H9 (cell line): ENCODE results near the gene C5orf15. TPM values are rescaled to one million over a fixed set of nuclear protein-coding genes. Genes with fewer than 3 reads are reported as not detected.

ENCODE experiments used
- DNase-seq: peaks from one replicate; pipeline ENCODE4 v3.0.0-alpha.2; 2017
- H2AFZ ChIP-seq: one replicate; pipeline ENCODE4 v1.6.1; 2013; ENCODE audit warnings: mild to moderate bottlenecking, low read length, control low read depth, moderate library complexity
- H2AK5ac ChIP-seq: 2 replicates; pipeline ENCODE4 v1.6.1; 2013; ENCODE audit warnings: low read length, control low read depth, mixed read lengths; ENCODE audit not compliant: insufficient read length
- H2BK120ac ChIP-seq: one replicate; pipeline ENCODE4 v1.6.1; 2013; ENCODE audit warnings: low read depth, mild to moderate bottlenecking, low read length, control low read depth, inconsistent platforms; ENCODE audit not compliant: poor library complexity, severe bottlenecking
- H2BK12ac ChIP-seq: 2 replicates; pipeline ENCODE4 v1.6.1; 2013; ENCODE audit warnings: low read length, control low read depth, mixed read lengths, low read depth; ENCODE audit not compliant: insufficient read length
- H2BK15ac ChIP-seq: 2 replicates; pipeline ENCODE4 v1.6.1; 2013; ENCODE audit warnings: low read depth, low read length, control low read depth
- H2BK20ac ChIP-seq: one replicate; pipeline ENCODE4 v1.6.1; 2013; ENCODE audit warnings: low read depth, mild to moderate bottlenecking, low read length, control low read depth, inconsistent platforms; ENCODE audit not compliant: poor library complexity, severe bottlenecking
- H2BK5ac ChIP-seq: 2 replicates; pipeline ENCODE4 v1.6.1; 2013; ENCODE audit warnings: low read length, control low read depth, mixed read lengths; ENCODE audit not compliant: insufficient read length
- H3K14ac ChIP-seq: 2 replicates; pipeline ENCODE4 v1.6.1; 2013; ENCODE audit warnings: low read length, control low read depth; ENCODE audit not compliant: insufficient read depth
- H3K18ac ChIP-seq: 2 replicates; pipeline ENCODE4 v1.6.1; 2013; ENCODE audit warnings: low read depth, mild to moderate bottlenecking, mixed read lengths, low read length, control low read depth; ENCODE audit not compliant: insufficient read length
- H3K23ac ChIP-seq: 2 replicates; pipeline ENCODE4 v1.6.1; 2013; ENCODE audit warnings: low read length, control low read depth, mixed read lengths, low read depth; ENCODE audit not compliant: insufficient read length
- H3K23me2 ChIP-seq: 2 replicates; pipeline ENCODE4 v1.6.1; 2013; ENCODE audit warnings: low read depth, mild to moderate bottlenecking, mixed read lengths, low read length, control low read depth; ENCODE audit not compliant: insufficient read length, poor library complexity, severe bottlenecking
- H3K27ac ChIP-seq: 2 replicates; pipeline ENCODE4 v1.5.1; 2013; ENCODE audit warnings: low read length, control low read depth, mixed read lengths, low read depth; ENCODE audit not compliant: insufficient read length
- H3K27me3 ChIP-seq: 2 replicates; pipeline ENCODE4 v1.6.1; 2013; ENCODE audit warnings: low read length, control low read depth, inconsistent platforms; ENCODE audit not compliant: insufficient read depth
- H3K4ac ChIP-seq: 2 replicates; pipeline ENCODE4 v1.6.1; 2013; ENCODE audit warnings: low read depth, mild to moderate bottlenecking, control low read depth, inconsistent platforms, low read length, moderate library complexity
- H3K4me1 ChIP-seq: 2 replicates; pipeline ENCODE4 v1.6.1; 2013; ENCODE audit warnings: low read length, control low read depth, inconsistent platforms; ENCODE audit not compliant: insufficient read depth
- H3K4me2 ChIP-seq: 2 replicates; pipeline ENCODE4 v1.6.1; 2013; ENCODE audit warnings: low read length, control low read depth, mixed read lengths; ENCODE audit not compliant: insufficient read length, insufficient read depth
- H3K56ac ChIP-seq: 2 replicates; pipeline ENCODE4 v1.6.1; 2013; ENCODE audit warnings: low read depth, mild to moderate bottlenecking, mixed read lengths, low read length, control low read depth; ENCODE audit not compliant: insufficient read length
- H3K79me1 ChIP-seq: 2 replicates; pipeline ENCODE4 v1.6.1; 2013; ENCODE audit warnings: low read depth, mild to moderate bottlenecking, moderate library complexity, low read length, control low read depth, inconsistent platforms; ENCODE audit not compliant: insufficient read depth, poor library complexity, severe bottlenecking
- H3K79me2 ChIP-seq: 2 replicates; pipeline ENCODE4 v1.6.1; 2013; ENCODE audit warnings: low read length, control low read depth, inconsistent platforms; ENCODE audit not compliant: insufficient read depth
- H3K9ac ChIP-seq: 2 replicates; pipeline ENCODE4 v1.6.1; 2013; ENCODE audit warnings: low read length, control low read depth, mixed read lengths; ENCODE audit not compliant: insufficient read length; ENCODE audit errors: extremely low read depth
- H3K9me3 ChIP-seq: one replicate; pipeline ENCODE4 v1.6.1; 2013; ENCODE audit warnings: low read depth, low read length, inconsistent platforms; ENCODE audit not compliant: control insufficient read depth
- H3T11ph ChIP-seq: one replicate; pipeline ENCODE4 v1.6.1; 2013; ENCODE audit warnings: mild to moderate bottlenecking, low read length, control low read depth, inconsistent platforms
- H4K20me1 ChIP-seq: one replicate; pipeline ENCODE4 v1.6.1; 2013; ENCODE audit not compliant: control insufficient read depth, insufficient read length, insufficient read depth
- H4K5ac ChIP-seq: 2 replicates; pipeline ENCODE4 v1.6.1; 2013; ENCODE audit warnings: low read depth, mild to moderate bottlenecking, mixed read lengths, low read length, control low read depth; ENCODE audit not compliant: insufficient read length
- H4K8ac ChIP-seq: replicated peaks from 2 replicates; pipeline ENCODE4 v1.6.1; 2013; ENCODE audit warnings: low read length, control low read depth, mixed read lengths, low read depth; ENCODE audit not compliant: insufficient read length
- H4K91ac ChIP-seq: 2 replicates; pipeline ENCODE4 v1.6.1; 2013; ENCODE audit warnings: low read depth, mild to moderate bottlenecking, moderate library complexity, mixed read lengths, low read length, control low read depth; ENCODE audit not compliant: insufficient read length
- H3K27ac Mint-ChIP-seq, 3 experiments: 2 replicates in 2 of 3; 3 replicates in 1 of 3; pipeline ENCODE4 v1.8.0; 2020 to 2021; ENCODE audit warnings: mixed read lengths in 3 of 3, mild to moderate bottlenecking in 1 of 3, moderate library complexity in 1 of 3
- H3K27me3 Mint-ChIP-seq: 2 replicates; pipeline ENCODE4 v1.8.0; 2021; ENCODE audit warnings: low read depth, mild to moderate bottlenecking, moderate library complexity, mixed read lengths
- H3K36me3 Mint-ChIP-seq, 3 experiments: 2 replicates in 2 of 3; 3 replicates in 1 of 3; pipeline ENCODE4 v1.8.0; 2020 to 2021; ENCODE audit warnings: low read depth in 3 of 3, mixed read lengths in 3 of 3; ENCODE audit not compliant: insufficient read depth in 1 of 3
- H3K4me1 Mint-ChIP-seq, 2 experiments: 2 replicates each; pipeline ENCODE4 v1.8.0; 2020; ENCODE audit warnings: mixed read lengths in 2 of 2
- H3K4me3 Mint-ChIP-seq, 2 experiments: 2 replicates in 1 of 2; 3 replicates in 1 of 2; pipeline ENCODE4 v1.8.0; 2020 to 2021; ENCODE audit warnings: mild to moderate bottlenecking in 2 of 2, mixed read lengths in 2 of 2, moderate library complexity in 1 of 2
- H3K9me3 Mint-ChIP-seq, 2 experiments: 2 replicates in 1 of 2; 3 replicates in 1 of 2; pipeline ENCODE4 v1.8.0; 2020; ENCODE audit warnings: mild to moderate bottlenecking in 2 of 2, mixed read lengths in 2 of 2, moderate library complexity in 1 of 2
- CTCF ChIP-seq: fragments of 200-600 bp; sonication (generic); conservative IDR thresholded peaks from 3 replicates; pipeline ENCODE4 v1.8.0; 2021; ENCODE audit warnings: antibody characterized with exemption, mild to moderate bottlenecking
- WGBS: extraction: QIAGEN DNeasy Blood & Tissue Kit; methylation state at CpG from one replicate; pipeline ENCODE4 v1.1.7; 2013; ENCODE audit warnings: missing lambda C conversion rate, low lambda C conversion rate, mixed read lengths; ENCODE audit not compliant: insufficient read length; ENCODE audit errors: extremely low coverage; 5-methylcytosine and 5-hydroxymethylcytosine counted together
- total RNA-seq: library from RNA; stranded (reverse); gene quantifications from 2 replicates; pipeline ENCODE4 v1.2.1, GENCODE V29; 2021

Gene C5orf15
- total RNA-seq, 1 experiment from 2014 or later: 33.4 TPM

GRCh38 chr5:133942614-133943474, 25.6 kb downstream of the C5orf15 start:
- Histone ChIP-seq H3K4ac (no peak overlapping the region), H3K9ac (no peak overlapping the region), H2BK15ac (no peak overlapping the region), H4K91ac (no peak overlapping the region), H3K4me2 (no peak overlapping the region), H3K23ac (no peak overlapping the region), H2BK5ac (no peak overlapping the region), H3K56ac (no peak overlapping the region), H4K5ac (no peak overlapping the region), H4K8ac (no peak overlapping the region), H2BK20ac (no peak overlapping the region), H2BK12ac (no peak overlapping the region), H2AK5ac (no peak overlapping the region), H3K79me1 (no peaks in the 10 kb centered on the region), H3K27me3 (no peaks in the 10 kb centered on the region), H3K79me2 (no peaks in the 10 kb centered on the region), H3K14ac (no peak overlapping the region), H3K27ac (no peak overlapping the region), H3K4me1 (no peaks in the 10 kb centered on the region), H2BK120ac (no peak overlapping the region), H3T11ph (no peak overlapping the region), H3K23me2 (no peaks in the 10 kb centered on the region), H2AFZ (no peak overlapping the region), H3K9me3 (no peaks in the 10 kb centered on the region), H4K20me1 (no peaks in the 10 kb centered on the region), H3K18ac (no peak overlapping the region)
- no peak for TF ChIP-seq CTCF
- Mint-ChIP-seq H3K36me3 (no peaks in the 10 kb centered on the region; a peak in 1 of 7 replicates), H3K4me3 (no peak overlapping the region), H3K27ac (no peak overlapping the region), H3K27me3 (peaks cover 4% of the 10 kb centered on the region), H3K9me3 (no peaks in the 10 kb centered on the region), H3K4me1 (peaks cover 6 to 15% of the 10 kb centered on the region in 2 experiments; a peak in 3 of 4 replicates)
- WGBS: no CpG with 5 or more reads among the region's 11 CpGs
- DNase-seq: no peak
